Measurements from ENCODE around the gene SERPINC1. TPM values are rescaled to one million over a fixed set of nuclear protein-coding genes. Genes with fewer than 3 reads are reported as not detected.
A peak's percentile ranks its signal among the peaks of the same experiment; 100 is the strongest.
"Not testable (repeated sequence)": the region's sequence is repeated elsewhere in the genome, so short reads cannot be mapped to it uniquely, and the experiment has no call there.

Gene SERPINC1
- total and polyA plus RNA-seq, 5 donors: 0.18 to 0.45 (median 0.18) TPM; not detected in 2

DNA sequence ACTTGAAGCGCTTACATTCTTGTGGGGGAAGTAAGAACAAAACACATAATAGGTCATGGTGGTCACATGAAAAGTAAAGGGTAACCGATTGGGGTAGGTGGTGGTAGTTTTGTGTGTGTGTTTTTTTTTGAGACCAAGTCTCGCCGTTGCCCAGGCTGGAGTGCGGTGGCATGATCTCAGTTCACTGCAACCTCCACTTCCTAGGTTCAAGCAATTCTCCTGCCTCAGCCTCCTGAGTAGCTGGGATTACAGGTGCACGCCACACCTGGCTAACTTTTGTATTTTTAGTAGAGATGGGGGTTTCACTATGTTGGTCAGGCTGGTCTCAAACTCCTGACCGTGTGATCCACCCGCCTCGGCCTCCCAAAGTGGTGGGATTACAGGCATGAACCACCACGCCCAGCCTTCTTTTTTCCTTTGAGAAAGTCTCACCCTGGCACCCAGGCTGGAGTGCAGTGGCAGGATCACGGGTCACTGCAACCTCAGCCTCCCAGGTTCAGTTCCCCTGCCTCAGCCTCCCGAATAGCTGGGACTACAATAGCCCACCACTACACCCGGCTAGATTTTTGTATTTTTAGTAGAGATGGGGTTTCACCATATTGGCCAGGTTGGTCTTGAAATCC is 54.9 kb downstream of the SERPINC1 start:
- H3K4me1 ChIP-seq (ENCODE audit: control insufficient read depth, insufficient read depth, low read length); H3K4me3 ChIP-seq (ENCODE audit: low read length); H3K9me3 ChIP-seq (ENCODE audit: control insufficient read depth, low read length); DNase-seq; H3K27me3 ChIP-seq (ENCODE audit: control insufficient read depth, insufficient read depth); H3K27ac ChIP-seq (ENCODE audit: low read length); intact Hi-C loops (cut with DNase I): not testable (repeated sequence)
- 84% methylated on average over 13 of the region's 13 CpGs for WGBS
- peak in 1 of 2 donors; percentile 3 for ATAC-seq

DNA sequence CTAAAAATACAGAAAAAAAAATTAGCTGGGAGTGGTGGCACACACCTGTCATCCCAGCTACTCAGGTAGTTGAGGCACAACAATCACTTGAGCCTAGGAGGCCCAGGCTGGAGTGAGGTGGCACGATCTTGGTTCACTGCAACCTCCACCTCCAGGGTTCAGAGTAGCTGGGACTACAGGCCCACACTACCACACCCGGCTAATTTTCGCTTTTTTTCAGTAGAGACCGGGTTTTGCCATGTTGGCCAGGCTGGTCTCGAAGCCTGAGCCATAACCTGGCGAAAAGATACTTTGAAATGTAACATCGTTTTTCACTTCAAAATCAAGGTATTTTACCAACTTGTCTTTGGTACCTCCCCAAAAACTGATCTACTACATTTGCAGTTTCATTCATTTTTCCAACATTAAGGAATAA is 55.4 kb downstream of the SERPINC1 start:
- no peak for DNase-seq

DNA sequence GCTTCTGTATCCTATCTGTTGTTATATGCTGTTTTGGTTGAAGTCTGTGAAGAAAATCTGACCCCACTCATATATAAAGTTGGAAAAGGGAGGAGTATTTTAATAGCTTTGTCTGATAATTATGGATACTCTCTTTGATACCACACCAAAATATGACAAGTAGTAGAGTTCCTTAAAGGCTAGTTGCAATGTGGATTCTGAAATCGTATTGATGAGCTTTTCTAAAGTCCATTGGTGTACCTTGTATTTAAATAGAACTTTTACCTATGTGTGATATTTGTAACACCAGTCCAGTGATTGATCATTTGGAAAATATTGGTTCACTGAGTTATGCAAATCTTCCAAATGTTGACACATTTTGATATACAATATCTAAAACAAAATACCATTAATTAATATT is 57.1 kb downstream of the SERPINC1 start:
- H3K4me3 ChIP-seq (ENCODE audit: low read length): no peak overlapping the region
- 94% methylated on average over 1 of the region's 1 CpG for WGBS
- ATAC-seq: no peak
- intact Hi-C loops (cut with DNase I): no loop called here
- H3K27ac ChIP-seq (ENCODE audit: low read length): no peak overlapping the region
- no peaks in the 10 kb centered on the region for H3K27me3 ChIP-seq (ENCODE audit: control insufficient read depth, insufficient read depth)
- no peaks in the 10 kb centered on the region for H3K9me3 ChIP-seq (ENCODE audit: control insufficient read depth, low read length)
- no peak for DNase-seq
- peaks cover 3% of the 10 kb centered on the region for H3K4me1 ChIP-seq (ENCODE audit: control insufficient read depth, insufficient read depth, low read length)

More for the DNA sequence above, 55.4 kb downstream of the SERPINC1 start:
- no peak overlapping the region for H3K27ac ChIP-seq (ENCODE audit: low read length)
- WGBS: 97% methylated on average over 7 of the region's 7 CpGs
- peaks cover 3% of the 10 kb centered on the region for H3K4me1 ChIP-seq (ENCODE audit: control insufficient read depth, insufficient read depth, low read length)
- ATAC-seq: peak in 1 of 2 donors; percentile 15
- H3K9me3 ChIP-seq (ENCODE audit: control insufficient read depth, low read length): no peaks in the 10 kb centered on the region
- intact Hi-C loops (cut with DNase I): no loop called here
- H3K4me3 ChIP-seq (ENCODE audit: low read length): no peak overlapping the region
- no peaks in the 10 kb centered on the region for H3K27me3 ChIP-seq (ENCODE audit: control insufficient read depth, insufficient read depth)

DNA sequence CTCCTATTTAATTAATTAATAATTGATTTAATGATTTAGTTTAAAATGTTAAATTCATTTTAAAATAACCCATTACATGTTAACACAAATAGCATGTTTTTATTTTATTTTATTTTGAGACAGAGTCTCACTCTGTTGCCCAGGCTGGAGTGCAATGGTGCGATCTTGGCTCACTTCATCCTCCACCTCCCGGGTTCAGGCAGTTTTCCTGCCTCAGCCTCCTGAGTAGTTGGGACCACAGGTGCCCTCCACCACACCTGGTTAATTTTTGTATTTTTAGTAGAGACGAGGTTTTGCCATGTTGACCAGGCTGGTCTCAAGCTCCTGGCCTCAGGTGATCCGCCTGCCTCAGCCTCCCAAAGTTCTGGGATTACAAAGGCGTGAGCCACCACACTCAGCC is 57.6 kb downstream of the SERPINC1 start:
- WGBS: 96% methylated on average over 5 of the region's 5 CpGs
- H3K9me3 ChIP-seq (ENCODE audit: control insufficient read depth, low read length); H3K4me3 ChIP-seq (ENCODE audit: low read length); H3K4me1 ChIP-seq (ENCODE audit: control insufficient read depth, insufficient read depth, low read length); DNase-seq; intact Hi-C loops (cut with DNase I); H3K27me3 ChIP-seq (ENCODE audit: control insufficient read depth, insufficient read depth); H3K27ac ChIP-seq (ENCODE audit: low read length); ATAC-seq: not testable (repeated sequence)

- WGBS: 67% methylated on average over 4 of the region's 4 CpGs
- no peak for ATAC-seq
- no peak for DNase-seq
- H3K4me3 ChIP-seq (ENCODE audit: low read length): no peak overlapping the region
- H3K9me3 ChIP-seq (ENCODE audit: control insufficient read depth, low read length): no peaks in the 10 kb centered on the region
- H3K27ac ChIP-seq (ENCODE audit: low read length): no peak overlapping the region
- no peaks in the 10 kb centered on the region for H3K4me1 ChIP-seq (ENCODE audit: control insufficient read depth, insufficient read depth, low read length)
- H3K27me3 ChIP-seq (ENCODE audit: control insufficient read depth, insufficient read depth): no peaks in the 10 kb centered on the region
- intact Hi-C loops (cut with DNase I): no loop called here
Observed at GRCh38 chr1:173857363-173857917, 59.7 kb downstream of the SERPINC1 start.

DNA sequence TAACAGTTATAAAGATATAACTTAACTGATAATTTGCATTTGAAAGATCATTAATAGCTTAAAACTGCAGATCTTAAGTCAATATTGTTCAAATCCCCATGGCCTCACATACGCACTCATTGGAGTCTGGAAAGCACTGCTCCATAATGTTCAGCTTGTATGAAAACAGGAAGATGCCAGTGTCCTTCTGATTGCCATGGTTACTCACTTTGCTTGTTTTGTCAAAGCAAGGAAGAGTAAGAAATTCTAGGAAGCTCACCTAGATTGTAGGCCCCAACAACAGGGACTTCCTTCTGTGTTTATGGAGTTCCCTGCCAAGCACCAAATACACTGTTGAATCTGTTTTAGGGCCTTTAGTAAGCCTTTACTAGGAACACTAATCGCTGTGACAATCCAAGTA is 60.2 kb downstream of the SERPINC1 start:
- ATAC-seq (no peak), DNase-seq (no peak)
- 90% methylated on average over 2 of the region's 2 CpGs for WGBS
- H3K27me3 ChIP-seq (ENCODE audit: control insufficient read depth, insufficient read depth): no peaks in the 10 kb centered on the region
- no peaks in the 10 kb centered on the region for H3K9me3 ChIP-seq (ENCODE audit: control insufficient read depth, low read length)
- H3K4me3 ChIP-seq (ENCODE audit: low read length): no peak overlapping the region
- H3K27ac ChIP-seq (ENCODE audit: low read length): no peak overlapping the region
- intact Hi-C loops (cut with DNase I): no loop called here
- H3K4me1 ChIP-seq (ENCODE audit: control insufficient read depth, insufficient read depth, low read length): no peaks in the 10 kb centered on the region

GRCh38 chr1:173856014-173856413 is 61.1 kb downstream of the SERPINC1 start:
- WGBS: 79% methylated on average over 1 of the region's 1 CpG
- H3K27me3 ChIP-seq (ENCODE audit: control insufficient read depth, insufficient read depth): no peaks in the 10 kb centered on the region
- ATAC-seq: no peak
- no peaks in the 10 kb centered on the region for H3K9me3 ChIP-seq (ENCODE audit: control insufficient read depth, low read length)
- intact Hi-C loops (cut with DNase I): no loop called here
- H3K4me1 ChIP-seq (ENCODE audit: control insufficient read depth, insufficient read depth, low read length): no peaks in the 10 kb centered on the region
- DNase-seq: no peak
- H3K4me3 ChIP-seq (ENCODE audit: low read length): no peak overlapping the region
- no peak overlapping the region for H3K27ac ChIP-seq (ENCODE audit: low read length)

Other genes starting within 250 kb of the SERPINC1 start
- 1 to 10 TPM in 2 of 4 donors, under 1 TPM in 2; 0.93 to 1.4 (median 1.2) TPM for gene ANKRD45, start 247.5 kb downstream of the SERPINC1 start, total RNA-seq
- gene ANKRD45, start 247.5 kb downstream of the SERPINC1 start, polyA plus RNA-seq: 0.27 TPM
- gene KLHL20, start 202.3 kb downstream of the SERPINC1 start, total RNA-seq: 10 to 100 TPM; 17.5 to 22.0 (median 21.6) TPM
- 7.3 TPM for gene KLHL20, start 202.3 kb downstream of the SERPINC1 start, polyA plus RNA-seq
- gene DARS2, start 92.7 kb downstream of the SERPINC1 start, total RNA-seq: 10 to 100 TPM; 11.7 to 13.6 (median 13.1) TPM
- 8.3 TPM for gene DARS2, start 92.7 kb downstream of the SERPINC1 start, polyA plus RNA-seq
- gene CENPL, start 92.4 kb downstream of the SERPINC1 start, total RNA-seq: 1 to 10 TPM; 3.0 to 4.3 (median 3.9) TPM
- gene CENPL, start 92.4 kb downstream of the SERPINC1 start, polyA plus RNA-seq: 2.9 TPM
- gene GAS5, start 49.3 kb downstream of the SERPINC1 start, total RNA-seq: 10 to 100 TPM; 69.3 to 92.6 (median 82.5) TPM
- 78.6 TPM for gene GAS5, start 49.3 kb downstream of the SERPINC1 start, polyA plus RNA-seq
- 10 to 100 TPM in 1 of 4 donors, 1 to 10 TPM in 3; 8.9 to 12.3 (median 9.3) TPM for gene ZBTB37, start 48.9 kb downstream of the SERPINC1 start, total RNA-seq
- 2.6 TPM for gene ZBTB37, start 48.9 kb downstream of the SERPINC1 start, polyA plus RNA-seq
- 10 to 100 TPM; 21.4 to 25.0 (median 23.9) TPM for gene RC3H1, start 105.0 kb upstream of the SERPINC1 start, total RNA-seq
- gene RC3H1, start 105.0 kb upstream of the SERPINC1 start, polyA plus RNA-seq: 4.3 TPM
- 100 to 1,000 TPM; 174 to 367 (median 215) TPM for gene RABGAP1L, start 242.2 kb upstream of the SERPINC1 start, total RNA-seq
- 184 TPM for gene RABGAP1L, start 242.2 kb upstream of the SERPINC1 start, polyA plus RNA-seq

Data from right cardiac atrium (tissue), 5 donors.